Choroid plexus epithelial cell (primary cell): Measurements from ENCODE around the gene SLC6A1.

Source experiments
- DNase-seq: peaks from one replicate; pipeline ENCODE4 v3.0.0-alpha.2; 2010; ENCODE audit warnings: low read depth
- H3K4me3 ChIP-seq: 2 replicates; pipeline ENCODE4 v1.5.1; 2011; ENCODE audit warnings: low read depth, mild to moderate bottlenecking, control low read depth, low read length, moderate library complexity
- TF ChIP-seq, protein P1 (sequence below): conservative IDR thresholded peaks from 2 replicates; pipeline ENCODE4 v1.5.1; 2011; ENCODE audit warnings: low read depth, mild to moderate bottlenecking, control low read depth, inconsistent platforms, low read length, moderate library complexity

Gene SLC6A1

DNA sequence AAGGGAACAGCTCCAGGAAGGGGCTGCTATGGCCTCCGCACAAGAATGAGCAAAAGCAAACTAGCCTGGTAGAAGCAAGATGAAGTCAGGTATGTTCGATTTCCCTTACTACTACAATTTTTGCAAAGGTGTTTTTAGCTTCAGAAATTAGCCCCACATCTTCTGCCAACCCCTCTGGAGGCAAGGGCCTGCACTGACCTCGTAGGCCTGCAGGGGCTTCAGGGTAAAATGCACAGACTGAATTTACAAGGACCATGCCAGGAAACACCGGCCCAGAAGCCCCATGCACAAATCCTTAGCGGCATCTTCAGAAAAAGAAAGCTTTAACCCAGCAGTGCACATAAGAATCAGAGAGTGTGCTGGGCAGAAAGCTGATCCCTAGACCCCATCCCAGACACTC is 53.0 kb downstream of the SLC6A1 start:
- TF ChIP-seq, protein P1, sequence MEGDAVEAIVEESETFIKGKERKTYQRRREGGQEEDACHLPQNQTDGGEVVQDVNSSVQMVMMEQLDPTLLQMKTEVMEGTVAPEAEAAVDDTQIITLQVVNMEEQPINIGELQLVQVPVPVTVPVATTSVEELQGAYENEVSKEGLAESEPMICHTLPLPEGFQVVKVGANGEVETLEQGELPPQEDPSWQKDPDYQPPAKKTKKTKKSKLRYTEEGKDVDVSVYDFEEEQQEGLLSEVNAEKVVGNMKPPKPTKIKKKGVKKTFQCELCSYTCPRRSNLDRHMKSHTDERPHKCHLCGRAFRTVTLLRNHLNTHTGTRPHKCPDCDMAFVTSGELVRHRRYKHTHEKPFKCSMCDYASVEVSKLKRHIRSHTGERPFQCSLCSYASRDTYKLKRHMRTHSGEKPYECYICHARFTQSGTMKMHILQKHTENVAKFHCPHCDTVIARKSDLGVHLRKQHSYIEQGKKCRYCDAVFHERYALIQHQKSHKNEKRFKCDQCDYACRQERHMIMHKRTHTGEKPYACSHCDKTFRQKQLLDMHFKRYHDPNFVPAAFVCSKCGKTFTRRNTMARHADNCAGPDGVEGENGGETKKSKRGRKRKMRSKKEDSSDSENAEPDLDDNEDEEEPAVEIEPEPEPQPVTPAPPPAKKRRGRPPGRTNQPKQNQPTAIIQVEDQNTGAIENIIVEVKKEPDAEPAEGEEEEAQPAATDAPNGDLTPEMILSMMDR = no peak
- no peak overlapping the region for H3K4me3 ChIP-seq
- no peak for DNase-seq

DNA sequence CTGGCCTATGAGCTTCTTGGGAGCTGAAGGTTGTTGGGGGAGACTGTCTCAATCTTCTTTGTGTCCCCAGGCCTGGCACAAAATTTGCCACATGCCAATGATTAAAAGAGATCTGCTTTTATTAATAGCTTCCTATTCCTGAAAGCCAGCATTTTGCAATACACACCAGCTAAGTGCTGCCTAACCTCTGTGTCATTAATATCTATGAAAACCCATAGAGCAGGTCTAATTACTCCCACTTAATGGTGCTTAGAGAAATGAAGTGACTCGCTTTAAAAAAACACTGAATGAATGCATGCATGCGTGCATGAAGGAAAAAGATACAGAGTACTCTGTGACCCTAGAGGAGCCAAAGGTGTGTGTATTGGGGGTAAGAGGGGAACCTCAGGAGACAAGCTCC is 55.0 kb downstream of the SLC6A1 start:
- H3K4me3 ChIP-seq = no peak overlapping the region
- no peak for DNase-seq
- TF ChIP-seq, protein P1 = no peak

DNA sequence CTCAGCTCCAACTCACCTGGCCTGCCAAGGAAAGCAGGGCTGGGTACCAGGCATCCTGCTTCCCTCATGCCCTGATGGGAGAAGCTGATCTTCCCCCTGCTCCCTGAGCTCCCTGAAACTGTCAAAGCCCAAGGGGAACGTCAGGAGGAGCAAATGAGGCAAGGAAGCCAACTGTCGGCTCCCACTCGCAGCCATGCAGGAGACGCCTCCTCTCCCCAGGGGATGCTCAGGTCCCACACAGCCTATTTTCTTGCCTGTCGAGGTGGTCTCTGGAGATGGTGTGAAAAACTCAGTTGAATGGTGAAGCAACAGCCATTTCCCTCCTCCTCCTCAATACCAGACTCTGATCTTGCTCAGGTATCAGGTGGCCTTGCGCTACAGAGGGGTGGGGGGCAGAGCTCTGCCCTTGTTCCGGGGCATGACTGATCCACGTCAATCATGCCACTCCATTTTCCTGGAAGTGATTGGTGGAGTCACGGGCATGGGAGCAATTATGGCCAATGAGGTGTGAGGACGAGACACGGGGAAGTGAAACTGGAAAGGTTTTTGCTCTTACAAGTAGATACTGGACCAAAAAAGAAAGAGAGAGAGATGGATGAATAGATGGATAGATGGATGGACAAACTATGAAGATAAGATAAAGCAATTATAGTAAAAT is 58.2 kb downstream of the SLC6A1 start:
- H3K4me3 ChIP-seq = no peak overlapping the region
- TF ChIP-seq, protein P1 = no peak
- DNase-seq = no peak

DNA sequence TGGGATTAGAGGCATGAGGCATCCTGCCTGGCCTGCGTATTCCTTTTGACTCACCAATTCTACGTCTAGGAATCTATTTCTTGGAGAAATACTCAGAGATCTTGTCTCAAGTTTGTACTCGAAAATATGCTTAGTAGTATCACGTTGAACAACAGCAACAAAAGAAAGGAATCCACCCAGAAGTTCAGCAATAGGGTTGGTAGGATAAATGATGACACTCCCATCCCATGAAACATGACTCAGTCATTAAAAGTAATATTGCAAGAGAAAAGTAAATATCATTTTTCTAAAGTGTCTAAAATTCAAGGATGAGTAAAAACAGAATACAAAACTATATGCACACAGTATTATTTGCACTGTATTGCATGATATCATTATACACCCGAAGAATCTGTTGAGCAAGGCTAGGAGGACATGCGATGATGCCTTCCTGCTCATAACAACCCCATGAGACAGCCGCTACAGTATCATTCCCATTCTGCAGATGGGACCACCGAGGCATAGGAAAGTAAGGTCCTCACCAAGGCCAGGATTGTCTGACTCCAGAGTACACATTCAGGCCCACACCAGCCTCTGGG is 61.5 kb downstream of the SLC6A1 start:
- TF ChIP-seq, protein P1 = no peak
- H3K4me3 ChIP-seq = no peak overlapping the region
- no peak for DNase-seq

DNA sequence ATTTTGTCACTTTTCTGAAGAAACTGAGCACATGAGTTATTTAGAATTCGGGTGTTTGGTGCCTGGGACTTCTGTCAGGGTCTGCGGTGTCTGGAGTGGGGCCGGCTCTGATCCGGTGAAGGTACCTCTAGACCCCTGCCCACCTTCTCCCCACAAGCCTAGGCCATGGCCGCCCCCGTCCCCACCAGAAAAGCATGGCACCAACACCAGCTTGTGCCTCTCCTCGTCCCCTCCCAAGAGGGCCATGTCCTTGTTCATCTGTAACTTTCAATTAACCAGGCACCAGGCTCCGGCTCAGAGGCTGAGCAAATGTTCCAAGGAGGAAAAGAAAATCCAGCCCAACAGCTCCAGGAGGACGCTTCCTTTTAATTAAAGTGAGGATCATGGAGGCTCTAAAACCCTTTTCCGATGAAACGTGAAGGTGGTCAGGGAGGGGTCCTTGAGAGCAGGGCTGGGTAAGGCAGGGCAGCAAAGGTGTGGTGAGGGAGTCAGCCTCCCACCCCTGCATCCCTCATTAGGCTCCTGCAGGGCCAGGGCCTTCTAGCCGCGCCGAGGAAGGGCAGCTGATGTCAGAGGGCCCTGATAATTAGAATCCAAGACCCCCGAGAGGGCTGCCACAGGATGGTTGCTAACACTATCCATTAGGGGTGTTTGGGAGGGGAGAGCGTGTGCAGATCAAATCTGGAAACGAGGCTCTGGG is 62.3 kb downstream of the SLC6A1 start:
- H3K4me3 ChIP-seq = no peak overlapping the region
- TF ChIP-seq, protein P1 = no peak
- no peak for DNase-seq

DNA sequence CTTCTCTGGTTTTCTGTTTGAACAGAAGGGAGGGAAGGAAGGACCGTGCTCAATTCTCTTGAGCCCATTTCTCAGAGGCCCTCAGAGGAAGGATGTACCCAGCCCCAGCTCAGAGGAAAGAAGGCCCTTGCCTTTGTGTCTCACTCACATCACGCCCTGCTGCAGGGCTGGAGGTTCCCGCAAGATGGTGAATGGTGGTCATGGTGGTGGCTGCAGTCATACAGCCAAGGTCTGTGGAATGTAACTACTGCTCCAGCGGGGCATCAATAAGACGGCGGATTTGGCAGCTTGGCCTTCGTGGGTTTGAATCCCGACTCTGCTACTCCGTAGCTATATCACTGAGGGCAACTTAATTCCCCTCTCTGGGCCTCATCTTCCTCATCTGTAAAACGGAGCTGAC is 62.9 kb downstream of the SLC6A1 start:
- no peak overlapping the region for H3K4me3 ChIP-seq
- TF ChIP-seq, protein P1 = no peak
- DNase-seq = no peak

DNA sequence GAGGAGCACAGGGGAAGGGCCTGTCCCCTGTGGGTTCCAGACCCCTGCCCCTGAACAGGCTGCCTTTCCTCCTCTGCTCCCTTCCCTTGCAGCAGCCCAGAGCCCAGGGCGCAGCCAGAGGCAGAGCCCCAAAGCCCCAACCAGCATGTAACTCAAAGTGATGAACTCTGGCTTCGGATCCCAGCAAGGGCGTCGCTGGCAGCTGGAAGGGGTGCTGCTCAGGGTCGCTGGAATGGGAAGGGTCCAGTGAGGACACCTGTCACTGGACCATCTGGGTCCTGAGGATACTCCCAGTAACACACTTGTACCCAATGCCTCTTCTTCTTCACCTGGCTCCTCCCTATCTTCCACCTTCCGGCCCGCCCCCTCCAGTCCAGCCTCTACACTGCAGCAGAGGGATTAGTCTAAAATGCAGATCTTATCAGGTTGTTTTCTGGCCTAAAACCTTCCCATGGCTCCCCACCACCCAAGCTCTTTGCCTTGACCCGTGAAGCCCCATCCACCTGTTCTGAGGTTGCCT is 64.0 kb downstream of the SLC6A1 start:
- no peak overlapping the region for H3K4me3 ChIP-seq
- TF ChIP-seq, protein P1 = no peak
- DNase-seq = no peak
